Epithelial cell of prostate (primary cell): ENCODE results near the gene KLK8.

Source experiments
- DNase-seq: peaks from one replicate; pipeline ENCODE4 v3.0.0-alpha.2; 2011; ENCODE audit warnings: low read depth, low spot score
- H3K27ac ChIP-seq: fragments of 450-650 bp; 2 replicates; pipeline ENCODE4 v1.5.1; 2017; ENCODE audit warnings: mild to moderate bottlenecking

The KLK8 gene

DNA sequence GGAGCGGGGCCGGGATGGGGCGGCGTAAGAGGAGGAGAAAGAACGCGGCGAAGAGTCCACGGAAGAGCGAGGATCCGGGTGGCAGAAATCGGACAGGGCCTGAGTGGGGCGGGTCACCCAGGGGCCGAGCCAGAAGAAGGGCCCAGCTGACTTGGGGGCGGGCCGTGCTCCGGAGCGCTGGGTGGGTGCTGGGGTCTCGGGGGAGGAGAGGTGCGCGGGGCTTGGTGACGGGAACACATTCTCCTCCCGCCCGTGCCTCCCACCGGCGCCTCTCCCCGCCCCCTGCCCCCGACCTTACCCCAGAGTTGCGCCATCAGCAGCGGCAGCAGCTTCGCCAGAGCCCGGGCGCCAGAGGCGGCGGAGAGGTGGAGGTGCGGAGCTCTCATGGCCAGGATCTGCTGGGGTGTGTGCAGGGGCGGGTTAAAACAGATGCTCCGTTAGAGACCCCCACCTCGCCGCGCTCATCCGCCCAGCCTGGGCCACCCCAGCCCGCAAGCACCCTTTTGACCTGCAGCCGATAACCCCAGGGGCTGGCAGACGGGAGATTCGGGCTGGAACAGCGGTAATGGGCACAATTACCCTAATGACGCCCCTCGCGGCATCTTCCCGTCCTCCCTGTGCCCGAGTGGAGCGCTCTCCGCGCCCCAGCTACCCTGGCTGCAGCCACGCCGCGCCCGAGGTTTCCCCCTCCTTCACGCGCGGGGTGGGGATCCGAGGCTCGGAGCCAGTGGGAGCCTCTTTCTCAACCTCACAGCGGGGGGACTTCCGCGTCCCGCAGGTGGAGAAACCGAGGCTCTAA, 17.5 kb upstream of the KLK8 start:
- H3K27ac ChIP-seq, result peak overlapping the region; percentile 92
- DNase-seq, result no peak

DNA sequence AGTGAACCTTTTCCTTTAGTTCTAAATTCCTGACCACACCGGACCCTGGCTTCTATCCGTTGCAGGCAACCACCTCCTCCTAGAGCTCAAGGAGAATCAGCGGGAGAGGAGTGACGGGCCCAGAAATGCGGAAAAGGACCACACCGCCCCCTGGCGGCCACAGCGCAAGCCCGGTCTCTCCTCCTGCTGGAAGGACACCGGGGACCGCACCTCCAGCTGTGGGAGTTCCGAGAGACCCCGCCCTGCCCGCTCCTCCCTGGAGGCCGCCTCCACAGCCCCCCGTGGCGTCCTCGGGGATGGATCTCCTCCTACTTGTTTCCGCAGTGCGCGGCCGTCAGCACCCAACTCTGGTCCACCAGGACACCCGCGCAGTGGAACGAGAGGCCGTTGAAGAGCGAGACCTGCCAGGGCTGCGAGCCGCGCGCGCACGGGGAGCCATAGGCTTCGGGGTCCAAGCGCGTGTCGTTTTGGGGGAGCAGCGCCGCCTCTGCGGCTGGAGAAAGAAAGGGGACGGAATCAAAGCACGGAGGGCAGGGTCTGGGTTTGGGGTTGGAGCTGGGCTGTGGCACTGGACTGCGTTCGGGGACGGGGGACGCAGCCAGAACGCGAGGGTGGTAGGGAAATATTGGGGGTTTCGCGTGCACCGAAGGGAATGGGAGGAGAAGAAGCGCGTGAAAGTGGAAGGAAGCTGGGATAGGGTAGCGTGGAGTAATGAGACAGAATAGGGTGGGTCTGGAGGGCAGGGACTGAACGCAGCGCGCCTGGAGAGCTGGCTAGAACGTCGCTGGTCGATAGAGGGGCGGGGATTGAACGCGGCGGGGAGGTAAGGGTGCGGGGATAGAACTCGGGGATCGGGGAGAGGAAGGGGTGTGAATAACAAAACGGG, 15.6 kb upstream of the KLK8 start:
- no peak for DNase-seq
- H3K27ac ChIP-seq, result peak overlapping the region; percentile 92

- DNase-seq, result no peak
- peak overlapping the region; percentile 92 for H3K27ac ChIP-seq
Observed at GRCh38 chr19:51015691-51016267, 14.4 kb upstream of the KLK8 start.

- no peak for DNase-seq
- peak overlapping the region; percentile 92 for H3K27ac ChIP-seq
Observed at GRCh38 chr19:51014242-51014641, 12.8 kb upstream of the KLK8 start.

DNA sequence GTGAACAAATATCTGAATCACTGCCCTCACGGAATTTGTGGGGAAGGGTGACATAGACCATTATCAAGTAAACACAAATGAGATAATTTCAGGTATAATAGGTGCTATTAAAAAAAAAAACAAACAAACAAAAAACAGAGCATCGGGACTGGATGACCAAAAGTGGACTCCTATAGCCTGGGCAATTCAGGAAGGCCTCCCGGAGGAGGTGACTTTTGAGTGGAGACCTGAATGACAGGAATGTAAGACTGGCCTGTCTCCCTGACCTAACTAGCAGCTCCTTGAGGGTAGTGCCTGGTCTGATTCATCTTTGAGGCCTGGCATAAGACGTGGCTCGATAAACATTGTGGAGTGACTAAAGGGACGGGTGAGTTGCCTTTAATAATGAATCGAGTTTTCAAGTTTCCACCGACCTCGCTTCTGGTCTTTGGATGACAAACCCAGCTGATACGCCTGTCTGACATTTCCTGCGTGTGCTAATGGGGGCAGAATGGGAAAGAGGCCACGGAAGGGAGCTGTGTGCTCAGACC, 11.3 kb upstream of the KLK8 start:
- no peak for DNase-seq
- H3K27ac ChIP-seq, result peak overlapping the region; percentile 92

DNA sequence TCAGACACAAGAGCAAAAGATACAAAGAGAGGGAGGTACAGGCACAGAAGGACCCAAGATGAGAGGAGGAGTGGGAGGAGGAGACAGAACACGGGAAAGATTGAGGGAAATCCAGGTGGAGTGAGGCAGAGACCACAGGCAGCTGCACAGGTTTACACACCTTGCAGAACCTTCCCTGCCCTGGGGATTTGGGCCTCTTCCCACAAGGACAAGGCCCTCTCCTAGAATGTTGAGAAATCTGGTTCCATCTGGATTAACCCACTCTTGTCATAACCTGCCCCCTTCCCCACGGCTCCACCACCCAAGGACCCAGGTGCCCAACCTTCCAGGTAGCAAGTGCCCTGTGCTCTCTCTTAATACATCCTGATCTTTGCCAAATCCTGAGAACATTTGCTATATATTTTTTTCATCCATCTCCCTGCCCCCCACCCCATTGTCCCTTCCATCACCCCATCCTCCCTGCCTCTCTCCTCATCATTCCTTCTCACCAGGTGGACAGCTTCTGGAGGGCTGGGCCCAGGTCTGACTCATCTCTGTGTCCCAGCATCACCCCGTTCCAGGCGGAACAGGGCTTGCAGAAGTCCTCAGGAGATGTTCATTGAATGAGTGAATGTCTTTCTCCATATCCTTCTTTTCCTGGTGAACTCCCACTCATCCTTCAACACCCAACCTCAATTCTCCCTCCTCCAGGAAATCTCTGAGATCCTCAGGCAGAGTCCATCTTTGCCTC, 8.8 kb upstream of the KLK8 start:
- H3K27ac ChIP-seq, result peak overlapping the region; percentile 92

DNA sequence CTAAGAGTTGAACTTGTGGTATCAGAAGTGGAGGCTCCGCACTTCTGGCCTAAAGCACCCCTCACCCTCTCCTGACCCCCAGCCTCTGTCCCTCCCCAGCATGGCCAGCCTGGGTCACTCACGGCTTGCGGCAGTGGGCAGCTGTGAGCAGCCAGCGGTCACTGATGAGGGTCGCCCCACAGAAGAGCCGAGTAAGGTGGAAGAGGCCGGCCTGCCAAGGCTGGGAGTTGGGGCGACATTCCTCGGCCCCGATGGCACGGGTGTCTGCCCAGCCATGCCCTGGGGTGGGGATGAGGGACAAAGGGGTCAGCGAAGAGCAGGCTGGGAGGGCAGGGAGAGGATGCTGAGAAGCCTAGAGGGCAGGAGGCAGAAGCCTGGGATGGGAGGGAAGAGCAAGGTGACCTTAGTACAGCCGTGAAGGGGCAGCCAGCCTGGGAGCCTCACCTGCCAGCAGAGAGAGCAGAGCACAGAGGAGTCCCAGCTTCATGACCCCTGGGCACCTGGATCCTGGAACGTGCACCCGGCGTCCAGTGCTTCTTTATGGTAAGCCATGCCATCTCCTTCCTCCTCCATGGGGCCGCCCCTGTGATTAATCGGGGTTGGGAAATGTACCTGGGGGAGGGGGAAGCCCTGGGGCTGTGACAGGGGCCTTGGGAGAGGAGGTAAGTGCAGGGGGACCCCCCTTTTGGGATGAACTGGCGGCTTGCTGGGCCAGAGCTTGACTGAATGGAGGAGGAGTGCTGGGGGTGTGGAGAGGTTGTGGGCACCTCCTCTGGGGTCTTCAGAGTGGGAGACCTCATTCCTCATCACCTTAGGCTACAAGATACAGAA, 7.9 kb upstream of the KLK8 start:
- no peak for DNase-seq
- H3K27ac ChIP-seq, result peak overlapping the region; percentile 92

More for the DNA sequence above, 8.8 kb upstream of the KLK8 start:
- DNase-seq, result no peak

GRCh38 chr19:51007488-51007887, 6.1 kb upstream of the KLK8 start:
- no peak overlapping the region for H3K27ac ChIP-seq
- DNase-seq, result no peak

GRCh38 chr19:51006406-51006805, 5.0 kb upstream of the KLK8 start:
- DNase-seq, result no peak
- no peak overlapping the region for H3K27ac ChIP-seq

- no peak for DNase-seq
- no peak overlapping the region for H3K27ac ChIP-seq
Observed at GRCh38 chr19:51005248-51005647, 3.8 kb upstream of the KLK8 start.

DNA sequence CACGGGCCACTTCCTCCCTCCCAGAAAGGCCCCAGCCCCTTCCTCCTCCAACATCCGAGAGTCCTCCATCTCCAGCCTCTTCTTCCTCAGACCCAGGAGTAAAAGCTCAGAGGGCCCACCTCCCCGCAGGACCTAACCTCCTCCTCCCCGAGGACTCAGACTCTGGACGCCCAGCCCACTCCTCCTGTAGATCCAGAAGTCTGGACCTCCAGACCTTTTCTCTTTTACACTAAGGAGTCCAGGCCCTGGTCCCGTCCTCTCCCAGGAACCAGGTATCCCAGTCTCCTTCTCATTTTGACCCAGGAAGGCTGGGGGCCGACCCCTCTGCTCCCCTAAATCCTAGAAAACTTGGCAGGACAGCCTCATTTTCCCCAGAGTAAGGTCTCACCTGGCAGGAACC, 1.9 kb upstream of the KLK8 start:
- H3K27ac ChIP-seq, result no peak overlapping the region
- DNase-seq, result no peak

DNA sequence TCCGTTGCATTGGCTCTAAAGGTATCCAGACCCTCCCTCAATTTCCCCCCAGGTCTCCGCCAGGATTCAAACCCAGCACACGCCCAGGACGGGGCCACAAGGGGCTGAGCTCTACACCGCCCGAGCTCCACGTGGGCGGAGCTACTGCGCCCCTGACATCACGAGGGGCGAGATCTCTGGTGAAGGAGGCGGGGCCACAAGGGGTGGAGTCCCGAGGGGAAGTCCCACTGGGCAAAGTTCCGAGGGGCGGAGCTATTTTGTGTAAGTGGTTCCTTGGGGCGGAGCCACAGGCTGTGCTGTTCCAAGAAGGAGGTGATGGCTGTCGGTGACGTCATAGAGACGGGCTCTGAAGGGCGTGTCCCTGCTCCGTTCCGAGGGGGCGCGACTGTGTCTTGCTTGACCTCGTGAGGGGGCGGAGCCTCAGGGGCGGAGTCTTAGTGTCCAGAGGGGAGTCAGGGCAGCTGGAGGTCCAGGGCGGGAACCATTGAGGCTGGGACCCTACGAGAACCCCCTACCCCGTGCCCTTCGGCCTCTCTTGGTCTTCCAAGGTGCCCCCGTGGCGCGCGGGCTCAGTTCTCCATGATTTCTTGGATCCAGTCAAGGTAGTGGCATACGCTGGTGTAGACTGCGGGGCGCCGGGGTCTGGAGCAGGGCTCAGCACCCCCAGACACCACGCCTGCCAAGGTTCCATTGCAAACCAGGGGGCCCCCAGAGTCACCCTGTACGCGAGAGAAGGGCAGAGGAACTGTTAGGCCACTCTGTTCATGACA, 1.3 kb upstream of the KLK8 start:
- DNase-seq, result no peak
- peak overlapping the region; percentile 64 for H3K27ac ChIP-seq

GRCh38 chr19:51002089-51002532, 707 bp upstream of the KLK8 start:
- DNase-seq, result no peak
- peak overlapping the region; percentile 64 for H3K27ac ChIP-seq

DNA sequence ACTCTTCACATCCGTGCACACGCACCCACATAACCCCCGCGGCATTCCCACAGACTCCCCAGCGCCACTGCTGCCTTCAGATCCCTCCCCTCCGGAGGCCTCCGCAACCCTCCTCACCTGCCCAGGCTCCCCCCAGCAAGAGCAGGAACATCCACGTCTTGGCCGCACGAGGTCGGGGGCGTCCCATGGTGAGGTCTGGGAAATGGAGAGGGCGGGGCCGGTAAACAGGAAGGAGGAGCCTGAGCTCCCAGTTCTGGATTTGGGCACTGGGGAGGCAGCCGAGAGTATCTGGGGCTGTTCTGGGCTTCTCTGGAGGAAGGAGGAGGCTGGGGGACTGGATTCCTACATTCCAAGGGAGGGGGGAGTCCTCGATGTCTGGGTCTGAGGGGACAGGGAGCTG, 423 bp downstream of the KLK8 start:
- H3K27ac ChIP-seq, result peak overlapping the region; percentile 64
- DNase-seq, result no peak

GRCh38 chr19:51000426-51000825, 978 bp downstream of the KLK8 start:
- DNase-seq, result no peak
- H3K27ac ChIP-seq, result peak overlapping the region; percentile 64

DNA sequence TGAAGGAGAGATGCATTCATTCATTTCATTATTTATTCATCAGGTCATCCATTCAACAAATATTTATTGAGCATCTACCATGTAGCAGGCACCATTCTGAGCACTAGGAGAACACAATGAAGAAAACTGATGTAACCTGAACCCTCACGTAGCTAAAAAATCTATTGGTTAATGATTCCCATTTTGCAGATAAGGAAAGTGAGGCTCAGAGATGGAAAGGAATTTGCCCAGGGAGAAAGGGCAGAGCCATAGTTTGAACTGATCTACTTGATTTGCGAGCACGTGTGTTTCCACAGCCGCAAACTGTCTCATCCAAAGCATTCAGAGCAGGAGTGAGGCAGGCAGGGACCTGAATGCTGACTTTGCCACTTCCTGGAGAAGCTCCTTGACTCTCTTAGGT, 2.7 kb downstream of the KLK8 start:
- H3K27ac ChIP-seq, result no peak overlapping the region
- DNase-seq, result no peak

DNA sequence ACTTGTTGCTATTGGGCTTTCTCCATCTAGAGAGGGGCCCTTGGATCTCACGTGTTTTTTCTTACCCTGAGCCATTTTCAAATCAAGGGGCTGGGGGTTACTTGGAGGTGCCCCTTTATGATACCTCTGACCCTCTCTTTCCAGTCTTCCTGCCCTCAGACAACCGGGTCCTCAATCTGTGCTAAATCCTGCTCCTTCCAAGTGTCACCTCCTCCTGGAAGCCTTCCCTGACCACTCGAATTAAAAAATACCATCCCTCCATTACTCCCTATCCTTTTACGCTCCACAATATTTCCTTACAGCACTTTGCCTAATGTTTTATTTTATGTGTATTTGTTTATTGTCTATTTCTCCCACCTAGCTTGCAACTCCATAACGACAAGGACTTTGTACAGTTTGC, 3.3 kb downstream of the KLK8 start:
- DNase-seq, result no peak

DNA sequence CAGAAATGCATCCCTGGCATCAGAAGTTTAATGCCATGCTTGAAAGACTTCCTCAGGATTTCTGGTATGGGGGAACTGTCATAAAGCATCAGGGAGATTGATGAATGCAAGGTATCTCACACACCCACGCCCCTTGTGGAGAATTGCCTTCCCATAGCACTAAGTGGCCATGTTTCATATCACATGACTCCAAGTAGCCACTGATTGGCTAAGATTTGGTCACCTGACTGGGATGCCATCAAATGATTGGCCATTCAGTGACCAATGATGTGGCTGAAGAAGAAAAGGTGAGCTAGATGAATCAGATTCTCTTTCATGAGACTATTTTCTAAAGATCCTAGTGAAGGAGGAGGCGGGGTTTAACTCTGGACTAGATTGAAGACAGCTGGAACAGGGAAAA, 7.3 kb downstream of the KLK8 start:
- H3K27ac ChIP-seq, result peak overlapping the region; percentile 86
- no peak for DNase-seq

More for the DNA sequence above, 3.3 kb downstream of the KLK8 start:
- H3K27ac ChIP-seq, result no peak overlapping the region
